ENCODE measurements around the gene PLA2G4E.
A peak's percentile ranks its signal among the peaks of the same experiment; 100 is the strongest.

PLA2G4E gene, protein sequence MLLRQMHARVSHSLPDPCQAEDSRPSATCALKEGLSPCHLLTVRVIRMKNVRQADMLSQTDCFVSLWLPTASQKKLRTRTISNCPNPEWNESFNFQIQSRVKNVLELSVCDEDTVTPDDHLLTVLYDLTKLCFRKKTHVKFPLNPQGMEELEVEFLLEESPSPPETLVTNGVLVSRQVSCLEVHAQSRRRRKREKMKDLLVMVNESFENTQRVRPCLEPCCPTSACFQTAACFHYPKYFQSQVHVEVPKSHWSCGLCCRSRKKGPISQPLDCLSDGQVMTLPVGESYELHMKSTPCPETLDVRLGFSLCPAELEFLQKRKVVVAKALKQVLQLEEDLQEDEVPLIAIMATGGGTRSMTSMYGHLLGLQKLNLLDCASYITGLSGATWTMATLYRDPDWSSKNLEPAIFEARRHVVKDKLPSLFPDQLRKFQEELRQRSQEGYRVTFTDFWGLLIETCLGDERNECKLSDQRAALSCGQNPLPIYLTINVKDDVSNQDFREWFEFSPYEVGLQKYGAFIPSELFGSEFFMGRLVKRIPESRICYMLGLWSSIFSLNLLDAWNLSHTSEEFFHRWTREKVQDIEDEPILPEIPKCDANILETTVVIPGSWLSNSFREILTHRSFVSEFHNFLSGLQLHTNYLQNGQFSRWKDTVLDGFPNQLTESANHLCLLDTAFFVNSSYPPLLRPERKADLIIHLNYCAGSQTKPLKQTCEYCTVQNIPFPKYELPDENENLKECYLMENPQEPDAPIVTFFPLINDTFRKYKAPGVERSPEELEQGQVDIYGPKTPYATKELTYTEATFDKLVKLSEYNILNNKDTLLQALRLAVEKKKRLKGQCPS

GRCh38 chr15:42020713-42021273, at the start of gene PLA2G4E:
Gene PLA2G4E (minus strand): TSS chr15:42021042. CDS start chr15:42021030, 12 bp downstream.
- no peak for TF ChIP-seq CTCF (IDR thresholded peaks at IDR 0.05)
- no peak for TF ChIP-seq ZFX (IDR thresholded peaks at IDR 0.05; ENCODE audit: borderline replicate concordance)
- no peak within 1 kb of the TSS for H3K27ac ChIP-seq

GRCh38 chr15:42070279-42070975, 49.6 kb upstream of the PLA2G4E start:
- TF ChIP-seq ZFX (IDR thresholded peaks at IDR 0.05; ENCODE audit: borderline replicate concordance) (no peak), CTCF (IDR thresholded peaks at IDR 0.05) (no peak)
- H3K27ac ChIP-seq = no peak overlapping the region

- H3K27ac ChIP-seq = no peak overlapping the region
- TF ChIP-seq ZFX (IDR thresholded peaks at IDR 0.05; ENCODE audit: borderline replicate concordance) (no peak), CTCF (IDR thresholded peaks at IDR 0.05) (no peak)
Measured at GRCh38 chr15:42069496-42070278, 48.8 kb upstream of the PLA2G4E start.

DNA sequence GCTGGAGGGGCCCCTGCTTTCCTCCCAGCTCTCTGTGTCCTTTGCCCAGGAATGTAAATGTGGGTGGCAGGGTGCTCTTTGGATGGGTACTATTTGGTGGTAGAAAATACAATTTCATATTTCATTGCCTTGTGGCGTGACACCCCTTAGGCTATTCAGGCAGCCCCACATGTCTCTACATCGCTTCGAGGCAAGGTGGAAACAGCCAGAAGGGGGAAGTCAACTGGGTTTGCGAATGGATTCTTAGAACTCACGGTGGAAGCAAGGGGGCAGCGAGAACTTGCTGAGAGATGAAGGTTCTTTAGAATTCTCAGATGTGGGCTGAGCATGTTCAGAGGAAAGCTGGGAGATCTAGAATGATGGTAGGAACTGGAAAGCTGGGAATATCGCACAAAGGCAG, 48.2 kb upstream of the PLA2G4E start:
- H3K27ac ChIP-seq = no peak overlapping the region
- TF ChIP-seq ZFX (IDR thresholded peaks at IDR 0.05; ENCODE audit: borderline replicate concordance) (no peak), CTCF (IDR thresholded peaks at IDR 0.05) (no peak)

DNA sequence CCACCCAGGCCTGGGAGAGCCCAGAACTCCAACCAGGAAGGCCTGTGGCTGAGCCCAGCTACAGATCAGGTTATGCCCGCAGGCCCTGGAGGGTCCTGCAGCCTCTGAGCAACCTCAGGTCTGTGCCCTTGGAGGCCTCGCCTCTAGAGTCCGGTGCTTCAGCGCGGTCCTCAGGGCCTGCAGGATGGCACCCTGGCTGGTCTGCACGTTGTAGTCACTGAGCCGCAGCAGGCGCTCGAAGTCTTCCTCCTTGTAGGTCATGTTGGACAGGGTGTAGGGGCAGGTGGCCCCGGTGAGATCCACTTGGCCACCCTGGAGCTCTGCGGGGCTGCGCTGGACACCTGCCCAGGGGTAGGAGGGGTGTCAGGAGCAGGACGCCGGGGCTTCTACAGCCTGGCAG, 47.8 kb upstream of the PLA2G4E start:
- no peak for TF ChIP-seq CTCF (IDR thresholded peaks at IDR 0.05)
- no peak for TF ChIP-seq ZFX (IDR thresholded peaks at IDR 0.05; ENCODE audit: borderline replicate concordance)
- H3K27ac ChIP-seq = no peak overlapping the region

DNA sequence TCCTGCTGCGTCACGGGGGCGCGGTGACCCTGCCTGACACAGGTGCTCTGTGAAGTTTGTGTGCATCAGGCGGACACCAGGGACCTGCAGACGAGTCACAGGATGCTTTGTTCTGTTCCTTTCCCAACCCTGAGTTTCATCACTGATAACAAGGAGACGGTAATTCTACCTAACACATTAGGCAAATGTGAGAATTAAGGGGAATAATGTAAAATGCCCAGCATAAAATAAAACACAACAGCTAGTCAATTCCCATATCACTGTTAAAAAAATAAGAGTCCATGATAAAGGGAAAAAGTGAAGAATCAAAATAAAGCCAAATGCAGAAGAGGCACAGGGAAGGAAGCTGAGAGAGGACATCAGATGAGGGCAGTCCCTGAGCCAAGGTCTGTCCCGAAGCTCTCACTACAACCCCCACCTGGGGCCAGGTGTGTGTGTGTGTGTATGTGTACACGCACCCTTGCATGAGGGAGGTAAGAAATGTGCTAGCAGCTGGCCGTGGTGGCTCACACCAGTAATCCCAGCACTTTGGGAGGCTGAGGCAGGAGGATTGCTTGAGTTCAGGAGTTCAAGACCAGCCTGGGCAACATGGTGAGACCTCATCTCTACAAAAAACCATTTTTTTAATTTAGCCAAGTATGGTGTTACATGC, 46.0 kb upstream of the PLA2G4E start:
- H3K27ac ChIP-seq = no peak overlapping the region
- peak; percentile 48 for TF ChIP-seq CTCF (IDR thresholded peaks at IDR 0.05)
- no peak for TF ChIP-seq ZFX (IDR thresholded peaks at IDR 0.05; ENCODE audit: borderline replicate concordance)

All from 22Rv1 (cell line).